ENCODE data around the gene TLX3.
A peak's percentile ranks its signal among the peaks of the same experiment; 100 is the strongest.

The TLX3 gene

GRCh38 chr5:171315386-171315891 is 6.4 kb downstream of the TLX3 start:
- no peak for DNase-seq (ENCODE audit: low read depth)
- Histone ChIP-seq H3K9ac (ENCODE audit: low read length) (no peak overlapping the region), H3K4me1 (ENCODE audit: control insufficient read depth, insufficient read depth, low read length) (peaks cover 9% of the 10 kb centered on the region), H3K4me3 (ENCODE audit: low read length) (peak overlapping the region; percentile 36), H3K9me3 (ENCODE audit: control insufficient read depth, low read length) (no peaks in the 10 kb centered on the region), H3K36me3 (ENCODE audit: control insufficient read depth, insufficient read depth, low read length, severe bottlenecking) (no peaks in the 10 kb centered on the region), H3K27me3 (replicated peaks; ENCODE audit: control insufficient read depth, insufficient read depth, low read length) (peaks cover 83% of the 10 kb centered on the region)

DNA sequence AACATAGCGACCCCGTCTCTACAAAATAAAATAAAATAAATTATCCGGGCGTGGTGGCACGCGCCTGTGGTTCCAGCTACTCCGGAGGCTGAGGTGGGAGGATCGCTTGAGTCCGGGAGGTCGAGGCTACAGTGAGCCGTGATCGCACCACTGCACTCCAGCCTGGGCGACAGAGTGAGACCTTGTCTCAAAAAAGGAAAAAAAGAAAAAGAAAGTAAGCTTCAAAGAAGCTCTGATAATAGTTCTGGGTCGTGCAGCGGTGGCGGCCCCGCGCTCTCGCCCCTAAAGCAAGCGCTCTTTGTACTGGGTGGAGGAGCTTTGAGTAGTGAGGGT is 6.8 kb downstream of the TLX3 start:
- Histone ChIP-seq H3K9me3 (ENCODE audit: control insufficient read depth, low read length) (no peaks in the 10 kb centered on the region), H3K4me1 (ENCODE audit: control insufficient read depth, insufficient read depth, low read length) (peaks cover 9% of the 10 kb centered on the region)

GRCh38 chr5:171316258-171317121 is 7.4 kb downstream of the TLX3 start:
- no peaks in the 10 kb centered on the region for H3K36me3 ChIP-seq (ENCODE audit: control insufficient read depth, insufficient read depth, low read length, severe bottlenecking)
- H3K9ac ChIP-seq (ENCODE audit: low read length): no peak overlapping the region
- H3K27me3 ChIP-seq (replicated peaks; ENCODE audit: control insufficient read depth, insufficient read depth, low read length): peaks cover 82% of the 10 kb centered on the region
- no peak for DNase-seq (ENCODE audit: low read depth)
- no peaks in the 10 kb centered on the region for H3K9me3 ChIP-seq (ENCODE audit: control insufficient read depth, low read length)
- no peak overlapping the region for H3K4me3 ChIP-seq (ENCODE audit: low read length)
- H3K4me1 ChIP-seq (ENCODE audit: control insufficient read depth, insufficient read depth, low read length): peaks cover 9% of the 10 kb centered on the region

More for the DNA sequence above, 6.8 kb downstream of the TLX3 start:
- no peak for DNase-seq (ENCODE audit: low read depth)
- Histone ChIP-seq H3K4me3 (ENCODE audit: low read length) (no peak overlapping the region), H3K36me3 (ENCODE audit: control insufficient read depth, insufficient read depth, low read length, severe bottlenecking) (no peaks in the 10 kb centered on the region), H3K27me3 (replicated peaks; ENCODE audit: control insufficient read depth, insufficient read depth, low read length) (peaks cover 81% of the 10 kb centered on the region), H3K9ac (ENCODE audit: low read length) (no peak overlapping the region)

DNA sequence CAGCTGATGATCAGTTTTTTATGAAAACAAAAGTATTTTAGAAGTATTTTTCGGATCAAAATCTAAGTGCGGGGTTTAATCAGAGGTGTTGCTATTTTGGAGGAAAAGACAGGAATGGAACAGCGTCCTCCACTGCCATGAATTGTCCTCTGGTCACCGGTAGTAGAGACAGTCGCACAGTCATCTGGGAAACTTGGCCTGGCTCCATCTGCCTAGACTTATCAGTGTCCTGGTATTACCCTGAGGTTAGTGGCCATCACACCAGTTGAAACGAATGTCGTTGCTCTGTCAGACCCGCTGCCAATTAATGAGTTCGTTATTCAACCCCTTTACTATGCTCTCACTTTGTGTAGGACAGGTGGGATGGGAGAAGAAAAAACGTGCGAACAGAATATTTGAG is 8.2 kb downstream of the TLX3 start:
- H3K4me1 ChIP-seq (ENCODE audit: control insufficient read depth, insufficient read depth, low read length): peaks cover 9% of the 10 kb centered on the region
- no peaks in the 10 kb centered on the region for H3K36me3 ChIP-seq (ENCODE audit: control insufficient read depth, insufficient read depth, low read length, severe bottlenecking)
- H3K27me3 ChIP-seq (replicated peaks; ENCODE audit: control insufficient read depth, insufficient read depth, low read length): peaks cover 88% of the 10 kb centered on the region
- no peaks in the 10 kb centered on the region for H3K9me3 ChIP-seq (ENCODE audit: control insufficient read depth, low read length)
- DNase-seq (ENCODE audit: low read depth): no peak
- H3K4me3 ChIP-seq (ENCODE audit: low read length): no peak overlapping the region
- no peak overlapping the region for H3K9ac ChIP-seq (ENCODE audit: low read length)

DNA sequence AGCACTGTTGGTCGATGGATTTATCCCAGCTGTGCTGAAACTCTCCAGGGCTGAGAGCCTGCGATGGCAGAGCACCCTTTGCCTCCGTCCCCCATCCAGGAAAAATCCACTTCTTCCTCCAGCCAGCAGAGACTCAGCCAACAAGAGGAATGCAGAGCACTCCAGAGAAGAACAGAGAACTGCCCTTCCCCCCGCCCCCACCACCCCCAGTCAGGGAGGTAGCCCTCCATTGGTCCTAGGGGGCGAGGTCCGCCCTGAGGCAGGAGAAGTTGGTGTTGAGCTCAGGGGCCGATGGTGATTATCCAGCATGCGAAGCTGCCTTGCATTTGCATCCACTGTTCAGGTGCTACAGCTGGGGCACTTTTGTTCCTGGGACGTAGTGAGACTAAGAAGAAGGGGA is 9.0 kb downstream of the TLX3 start:
- H3K4me1 ChIP-seq (ENCODE audit: control insufficient read depth, insufficient read depth, low read length): peaks cover 9% of the 10 kb centered on the region
- no peak overlapping the region for H3K4me3 ChIP-seq (ENCODE audit: low read length)
- DNase-seq (ENCODE audit: low read depth): no peak
- H3K36me3 ChIP-seq (ENCODE audit: control insufficient read depth, insufficient read depth, low read length, severe bottlenecking): no peaks in the 10 kb centered on the region
- H3K9ac ChIP-seq (ENCODE audit: low read length): no peak overlapping the region
- H3K9me3 ChIP-seq (ENCODE audit: control insufficient read depth, low read length): no peaks in the 10 kb centered on the region
- peaks cover 87% of the 10 kb centered on the region for H3K27me3 ChIP-seq (replicated peaks; ENCODE audit: control insufficient read depth, insufficient read depth, low read length)

GRCh38 chr5:171321447-171321846 is 12.4 kb downstream of the TLX3 start:
- Histone ChIP-seq H3K9me3 (ENCODE audit: control insufficient read depth, low read length) (no peaks in the 10 kb centered on the region), H3K27me3 (replicated peaks; ENCODE audit: control insufficient read depth, insufficient read depth, low read length) (peaks cover 88% of the 10 kb centered on the region), H3K9ac (ENCODE audit: low read length) (no peak overlapping the region), H3K36me3 (ENCODE audit: control insufficient read depth, insufficient read depth, low read length, severe bottlenecking) (no peaks in the 10 kb centered on the region), H3K4me3 (ENCODE audit: low read length) (no peak overlapping the region), H3K4me1 (ENCODE audit: control insufficient read depth, insufficient read depth, low read length) (peaks cover 9% of the 10 kb centered on the region)
- no peak for DNase-seq (ENCODE audit: low read depth)

DNA sequence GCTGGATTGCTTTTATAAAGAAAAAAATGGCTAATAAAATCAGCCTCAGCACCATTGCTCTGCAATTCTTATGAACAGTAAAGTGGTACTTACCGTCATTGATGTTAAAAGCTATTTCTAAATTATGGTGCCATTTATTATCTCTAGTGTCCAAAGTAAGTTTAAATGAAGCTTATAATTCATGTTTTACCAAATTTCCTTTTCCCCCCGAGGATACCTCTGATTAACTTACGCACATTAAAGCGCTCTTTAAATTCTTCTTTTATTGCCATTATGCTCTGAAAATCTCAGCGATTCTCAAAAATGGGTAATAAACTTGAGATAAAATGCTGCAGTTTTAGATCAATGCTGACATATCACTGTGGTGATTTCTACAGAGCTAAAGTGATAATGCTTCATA is 13.5 kb downstream of the TLX3 start:
- H3K9ac ChIP-seq (ENCODE audit: low read length): no peak overlapping the region
- H3K4me1 ChIP-seq (ENCODE audit: control insufficient read depth, insufficient read depth, low read length): peaks cover 4% of the 10 kb centered on the region
- H3K36me3 ChIP-seq (ENCODE audit: control insufficient read depth, insufficient read depth, low read length, severe bottlenecking): no peaks in the 10 kb centered on the region
- H3K27me3 ChIP-seq (replicated peaks; ENCODE audit: control insufficient read depth, insufficient read depth, low read length): peaks cover 86% of the 10 kb centered on the region
- no peak for DNase-seq (ENCODE audit: low read depth)
- H3K4me3 ChIP-seq (ENCODE audit: low read length): no peak overlapping the region
- no peaks in the 10 kb centered on the region for H3K9me3 ChIP-seq (ENCODE audit: control insufficient read depth, low read length)

- H3K4me3 ChIP-seq (ENCODE audit: low read length): no peak overlapping the region
- H3K9ac ChIP-seq (ENCODE audit: low read length): no peak overlapping the region
- peaks cover 4% of the 10 kb centered on the region for H3K4me1 ChIP-seq (ENCODE audit: control insufficient read depth, insufficient read depth, low read length)
- H3K27me3 ChIP-seq (replicated peaks; ENCODE audit: control insufficient read depth, insufficient read depth, low read length): peaks cover 87% of the 10 kb centered on the region
- no peaks in the 10 kb centered on the region for H3K36me3 ChIP-seq (ENCODE audit: control insufficient read depth, insufficient read depth, low read length, severe bottlenecking)
- no peaks in the 10 kb centered on the region for H3K9me3 ChIP-seq (ENCODE audit: control insufficient read depth, low read length)
- no peak for DNase-seq (ENCODE audit: low read depth)
These were observed 14.0 kb downstream of the TLX3 start for GRCh38 chr5:171323007-171323406.

- Histone ChIP-seq H3K9ac (ENCODE audit: low read length) (no peak overlapping the region), H3K4me1 (ENCODE audit: control insufficient read depth, insufficient read depth, low read length) (peaks cover 4% of the 10 kb centered on the region), H3K27me3 (replicated peaks; ENCODE audit: control insufficient read depth, insufficient read depth, low read length) (peaks cover 87% of the 10 kb centered on the region), H3K9me3 (ENCODE audit: control insufficient read depth, low read length) (no peaks in the 10 kb centered on the region), H3K36me3 (ENCODE audit: control insufficient read depth, insufficient read depth, low read length, severe bottlenecking) (no peaks in the 10 kb centered on the region), H3K4me3 (ENCODE audit: low read length) (no peak overlapping the region)
- no peak for DNase-seq (ENCODE audit: low read depth)
These were observed 15.0 kb downstream of the TLX3 start for GRCh38 chr5:171323806-171324632.

DNA sequence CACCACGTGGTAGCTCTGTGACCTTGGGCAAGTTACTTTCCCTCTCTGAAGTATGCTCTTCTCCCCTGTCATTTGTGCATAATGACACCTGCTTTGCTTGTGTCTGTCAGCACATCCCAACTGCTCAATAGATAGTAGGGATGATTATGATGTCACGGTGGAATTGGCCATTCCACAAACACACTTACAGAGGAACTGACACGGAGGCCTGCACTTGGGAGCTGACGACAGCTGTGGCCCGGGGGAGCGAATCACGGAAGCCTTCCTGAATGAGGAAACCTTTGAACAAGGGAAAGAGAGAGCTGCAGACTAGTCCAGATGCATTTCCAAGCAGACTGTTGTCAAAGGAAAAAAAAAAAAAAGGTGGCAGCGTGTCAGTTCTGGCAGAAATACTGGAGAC is 21.0 kb downstream of the TLX3 start:
- Histone ChIP-seq H3K9me3 (ENCODE audit: control insufficient read depth, low read length) (no peaks in the 10 kb centered on the region), H3K4me3 (ENCODE audit: low read length) (no peak overlapping the region), H3K9ac (ENCODE audit: low read length) (no peak overlapping the region), H3K36me3 (ENCODE audit: control insufficient read depth, insufficient read depth, low read length, severe bottlenecking) (no peaks in the 10 kb centered on the region), H3K4me1 (ENCODE audit: control insufficient read depth, insufficient read depth, low read length) (peaks cover 4% of the 10 kb centered on the region), H3K27me3 (replicated peaks; ENCODE audit: control insufficient read depth, insufficient read depth, low read length) (peaks cover 71% of the 10 kb centered on the region)
- DNase-seq (ENCODE audit: low read depth): no peak

- Histone ChIP-seq H3K36me3 (ENCODE audit: control insufficient read depth, insufficient read depth, low read length, severe bottlenecking) (no peaks in the 10 kb centered on the region), H3K9me3 (ENCODE audit: control insufficient read depth, low read length) (no peaks in the 10 kb centered on the region), H3K9ac (ENCODE audit: low read length) (no peak overlapping the region), H3K27me3 (replicated peaks; ENCODE audit: control insufficient read depth, insufficient read depth, low read length) (peaks cover 63% of the 10 kb centered on the region), H3K4me1 (ENCODE audit: control insufficient read depth, insufficient read depth, low read length) (peaks cover 3% of the 10 kb centered on the region), H3K4me3 (ENCODE audit: low read length) (no peak overlapping the region)
- no peak for DNase-seq (ENCODE audit: low read depth)
These were observed 26.6 kb downstream of the TLX3 start for GRCh38 chr5:171335616-171336015.
